Raji (cell line): Measurements from ENCODE around the gene FZD10.

Experiments used
- POLR2A ChIP-seq: IDR thresholded peaks from 2 replicates; pipeline ENCODE4 v1.6.1; 2011; ENCODE audit warnings: low read depth, low read length, control low read depth; ENCODE audit not compliant: insufficient read depth

FZD10 gene

DNA sequence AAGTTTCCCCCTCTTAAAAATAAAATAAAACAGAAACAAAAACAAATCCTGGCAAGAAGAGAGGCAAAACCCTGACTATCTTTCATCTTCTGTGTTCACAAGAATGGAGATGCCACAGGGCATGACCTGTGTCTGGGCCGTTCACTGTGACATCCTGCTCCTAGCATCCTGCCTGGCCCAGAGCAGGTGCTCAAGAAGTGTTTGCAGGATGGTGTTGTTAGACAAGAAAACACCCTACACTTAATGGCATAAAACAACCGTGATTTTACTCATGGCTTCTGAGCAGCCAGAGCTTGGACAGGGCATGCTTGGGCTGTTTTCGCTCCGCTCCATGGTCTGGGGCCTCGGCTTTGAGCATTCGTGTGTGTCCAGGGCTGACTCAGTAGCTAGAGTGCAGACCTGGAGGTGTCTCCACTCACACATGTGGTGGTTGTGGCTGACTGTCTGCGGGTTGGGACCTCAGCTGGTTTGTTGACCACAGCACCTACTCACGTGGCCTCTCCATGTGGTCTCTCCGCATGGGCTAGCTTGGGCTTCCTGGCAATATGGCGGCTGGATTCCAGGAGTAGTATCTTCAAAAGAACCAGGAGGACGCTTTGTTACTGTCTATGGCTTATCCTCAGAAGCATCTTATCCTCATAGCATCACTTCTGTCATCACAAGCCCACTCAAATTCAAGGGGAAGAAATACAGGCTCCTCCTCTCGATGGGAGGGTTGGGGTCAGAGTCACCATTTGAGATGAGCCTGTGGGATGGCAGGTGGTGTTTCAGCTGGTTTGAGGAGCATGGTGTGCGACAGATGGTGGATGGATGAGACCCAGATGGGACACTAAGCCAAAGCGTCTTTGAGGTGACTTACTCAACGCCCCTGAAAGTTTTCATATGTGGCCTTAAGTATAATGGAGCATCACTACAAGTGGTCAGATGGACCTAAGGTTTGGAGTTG is 33.2 kb upstream of the FZD10 start:
- TF ChIP-seq POLR2A: no peak

DNA sequence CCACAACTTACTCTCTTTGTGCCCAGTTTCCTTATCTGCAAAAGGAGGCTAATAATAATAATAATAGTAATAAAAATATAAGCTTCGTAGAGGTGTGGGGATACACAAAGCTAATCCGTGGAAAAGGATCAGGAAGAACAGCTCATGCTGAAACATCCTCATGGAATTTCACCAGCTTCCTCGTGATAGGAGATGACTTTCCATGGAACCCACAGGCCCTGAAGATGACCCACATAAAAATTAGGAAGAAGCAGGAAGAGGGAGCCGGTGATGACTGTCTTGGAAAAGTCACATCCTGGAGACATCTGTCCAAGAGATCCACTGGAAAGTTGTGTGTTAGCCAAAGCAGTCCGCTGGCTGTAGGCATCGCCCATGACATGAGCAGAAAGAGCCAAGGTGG is 31.9 kb upstream of the FZD10 start:
- TF ChIP-seq POLR2A: no peak

DNA sequence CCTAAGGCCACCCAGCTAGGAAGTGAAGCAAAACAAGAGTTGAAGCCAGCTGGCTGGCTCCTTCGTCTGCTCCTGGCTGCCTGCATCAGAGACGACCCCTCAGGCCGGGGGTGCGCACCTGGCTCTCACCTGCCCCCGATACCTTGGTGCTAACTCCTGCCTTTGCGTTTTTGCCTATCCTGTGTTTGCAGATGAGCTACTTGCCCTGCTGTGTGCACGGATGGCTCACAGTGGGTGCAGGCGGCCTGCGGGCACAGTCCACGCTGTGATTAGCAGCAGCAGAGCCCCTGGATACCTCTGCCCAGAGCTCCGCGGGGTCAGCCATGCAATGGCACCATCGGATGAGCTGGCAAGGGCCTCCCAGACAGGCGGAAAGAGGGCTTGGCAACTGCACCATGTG is 31.2 kb upstream of the FZD10 start:
- TF ChIP-seq POLR2A: no peak

DNA sequence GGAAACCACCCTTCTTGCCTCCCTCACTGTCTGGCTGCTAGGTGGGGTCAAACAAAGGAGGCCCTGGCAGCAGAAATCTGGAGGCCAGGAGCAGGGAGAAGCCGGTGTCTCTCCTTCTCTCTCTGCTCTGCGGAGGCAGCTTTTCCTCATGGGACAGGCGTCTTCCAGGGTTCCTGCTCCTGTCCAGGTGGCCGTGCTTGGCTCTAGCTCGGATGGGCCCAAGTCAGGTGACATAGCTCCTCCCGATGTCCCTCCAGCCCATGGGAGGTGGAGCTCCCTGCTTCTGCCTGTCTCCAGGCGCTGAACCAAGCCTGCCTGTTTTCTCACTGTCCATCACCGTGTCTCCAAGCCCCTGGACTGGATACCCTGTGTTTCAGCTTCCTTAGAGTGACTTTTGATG is 30.5 kb upstream of the FZD10 start:
- no peak for TF ChIP-seq POLR2A

DNA sequence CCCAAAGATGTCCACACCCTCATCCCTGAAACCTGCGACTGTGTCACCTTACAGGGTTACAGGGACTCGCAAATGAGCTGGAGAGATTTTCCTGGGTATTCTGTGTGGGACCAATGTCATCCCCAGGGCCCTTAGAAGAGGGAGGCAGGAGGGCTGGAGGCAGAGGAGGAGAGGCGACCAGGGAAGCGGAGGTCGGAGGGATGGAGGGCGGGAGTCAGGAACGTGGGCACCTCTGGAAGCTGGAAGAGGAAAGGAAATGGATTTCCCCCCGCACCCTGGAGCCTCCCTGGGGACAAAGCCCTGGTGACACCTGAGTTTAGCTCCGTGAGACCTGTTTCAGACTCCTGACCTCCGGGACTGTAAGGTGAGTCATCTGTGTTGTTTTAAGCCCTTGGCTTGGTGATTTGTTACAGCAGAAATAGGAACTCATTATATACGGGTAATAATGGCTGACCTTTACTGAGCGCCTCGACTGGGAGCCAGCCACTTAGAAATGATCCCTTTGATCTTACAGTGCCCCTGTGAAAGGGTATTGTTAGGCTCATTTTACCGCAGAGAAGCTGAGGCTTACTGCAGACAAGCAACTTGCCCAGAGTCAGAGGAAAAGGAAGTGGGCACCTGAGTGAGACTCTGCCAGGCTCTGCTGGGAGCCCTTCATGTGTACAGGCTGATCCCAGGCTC is 29.3 kb upstream of the FZD10 start:
- no peak for TF ChIP-seq POLR2A

DNA sequence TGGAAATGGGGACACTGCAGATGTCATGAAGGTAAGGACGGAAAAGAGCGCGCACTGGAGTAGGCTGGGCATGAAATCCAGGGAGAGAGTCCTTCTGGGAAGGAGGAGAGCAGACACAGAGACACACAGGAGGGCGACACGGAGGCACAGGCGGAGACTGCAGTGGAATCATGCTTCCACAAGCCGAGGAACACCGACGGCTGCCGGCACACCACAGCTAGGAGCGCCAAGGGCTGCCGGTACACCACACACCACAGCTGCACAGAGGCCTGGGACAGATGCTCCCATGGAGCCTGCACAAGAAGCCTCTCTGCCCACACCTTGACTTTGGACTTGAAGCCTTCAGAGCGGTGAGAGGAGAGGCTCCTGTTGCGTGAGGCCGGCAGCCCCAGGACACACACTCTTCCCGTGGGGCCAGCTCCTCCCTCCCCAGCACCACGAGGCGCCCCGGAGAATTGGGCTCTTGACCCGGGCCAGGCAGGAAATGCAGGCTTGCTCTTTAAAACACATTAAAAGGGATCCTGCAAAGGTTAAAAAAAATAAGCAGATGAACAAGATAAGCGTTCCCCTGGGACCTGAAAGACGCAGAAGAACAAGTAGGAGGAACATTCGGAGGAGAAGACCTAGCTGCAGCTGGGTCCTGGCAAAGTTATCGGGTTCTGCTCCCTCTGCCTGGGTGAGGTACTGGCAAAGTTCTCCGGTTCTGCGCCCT is 28.3 kb upstream of the FZD10 start:
- no peak for TF ChIP-seq POLR2A

DNA sequence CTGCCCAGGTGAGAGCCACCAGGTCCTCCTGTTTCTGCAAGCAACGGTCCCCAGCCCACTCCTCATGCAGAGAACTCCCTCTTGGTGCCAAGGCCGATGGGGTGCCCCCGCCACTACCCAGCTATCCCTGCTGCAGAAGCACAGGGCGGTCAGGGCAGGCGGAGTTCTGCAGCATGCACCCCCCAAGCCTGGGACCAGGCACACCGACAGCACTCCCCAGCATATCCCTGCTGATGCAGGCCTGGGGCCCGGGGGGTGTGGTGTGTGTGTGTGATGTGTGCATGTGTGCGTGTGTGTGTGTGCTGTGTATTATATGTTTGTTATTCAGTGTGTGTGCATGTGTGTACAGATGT is 27.7 kb upstream of the FZD10 start:
- no peak for TF ChIP-seq POLR2A

DNA sequence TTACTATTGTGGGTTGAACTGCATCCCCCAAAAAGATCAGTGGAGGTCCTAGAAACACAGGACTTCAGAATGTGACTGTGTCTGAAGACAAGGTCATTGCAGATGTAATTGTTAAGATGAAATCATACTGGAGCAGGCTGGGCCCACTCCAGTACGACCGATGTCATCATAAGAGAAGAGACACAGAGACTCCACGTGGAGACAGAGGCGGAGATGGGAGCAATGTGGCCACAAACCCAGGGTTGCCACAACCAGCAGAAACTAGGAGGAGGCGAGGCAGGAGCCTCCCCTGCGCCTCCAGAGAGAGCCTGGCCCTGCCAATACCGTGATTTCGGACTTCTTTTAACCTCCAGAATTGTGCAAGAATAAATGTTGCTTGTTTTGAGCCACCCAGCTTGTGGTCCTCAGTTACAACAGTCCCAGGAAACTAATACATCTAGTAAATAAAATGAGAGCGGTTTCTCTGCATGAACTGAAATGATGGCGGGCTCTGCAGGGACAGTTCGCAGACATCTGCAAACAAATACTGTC is 25.7 kb upstream of the FZD10 start:
- no peak for TF ChIP-seq POLR2A

DNA sequence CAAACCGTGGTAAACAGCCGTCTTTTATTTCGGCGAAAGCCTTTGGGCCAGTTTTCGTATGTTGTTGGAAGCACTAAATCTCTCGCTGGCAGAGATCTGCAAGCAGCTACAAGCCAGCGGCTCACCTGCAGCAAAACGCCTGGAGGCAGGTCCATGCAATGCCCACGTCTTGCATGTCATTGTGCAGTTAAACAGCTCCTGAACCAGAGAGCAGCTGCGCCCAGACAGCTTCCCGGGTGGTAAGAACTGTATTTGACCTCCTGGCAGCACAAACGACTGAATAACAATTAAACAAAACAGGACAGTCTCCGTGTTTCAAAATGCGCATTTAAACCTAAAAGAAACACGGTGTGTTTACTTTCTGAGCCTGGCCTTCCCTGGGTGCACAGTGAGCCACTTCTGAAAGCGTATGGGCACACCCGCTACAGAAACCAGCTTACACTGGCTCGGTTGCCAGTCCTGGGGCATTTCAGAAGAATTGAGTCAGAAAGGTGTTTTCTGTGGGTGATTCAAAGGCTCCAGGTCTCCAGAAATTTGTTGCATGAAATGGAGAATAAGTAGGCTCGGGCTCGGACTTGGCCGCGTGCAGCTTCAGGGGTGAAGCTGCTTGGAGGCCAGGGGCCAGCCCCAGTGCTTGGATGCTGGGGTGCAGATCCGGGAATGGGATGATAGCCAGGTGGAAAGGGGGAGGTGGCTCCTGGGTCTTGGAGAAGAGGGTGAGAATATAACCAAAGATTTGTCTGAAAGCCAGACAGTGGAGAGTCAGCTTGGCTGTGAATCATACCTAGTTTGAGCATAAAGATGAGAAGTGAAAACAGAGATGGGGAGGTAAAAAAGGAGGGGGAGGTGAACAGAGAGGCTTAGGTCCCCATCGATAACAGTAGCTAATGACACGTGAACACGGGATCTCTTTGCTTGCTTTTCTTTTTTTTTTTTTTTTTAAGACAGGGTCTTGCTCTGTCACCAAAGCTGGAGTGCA is 24.9 kb upstream of the FZD10 start:
- no peak for TF ChIP-seq POLR2A

DNA sequence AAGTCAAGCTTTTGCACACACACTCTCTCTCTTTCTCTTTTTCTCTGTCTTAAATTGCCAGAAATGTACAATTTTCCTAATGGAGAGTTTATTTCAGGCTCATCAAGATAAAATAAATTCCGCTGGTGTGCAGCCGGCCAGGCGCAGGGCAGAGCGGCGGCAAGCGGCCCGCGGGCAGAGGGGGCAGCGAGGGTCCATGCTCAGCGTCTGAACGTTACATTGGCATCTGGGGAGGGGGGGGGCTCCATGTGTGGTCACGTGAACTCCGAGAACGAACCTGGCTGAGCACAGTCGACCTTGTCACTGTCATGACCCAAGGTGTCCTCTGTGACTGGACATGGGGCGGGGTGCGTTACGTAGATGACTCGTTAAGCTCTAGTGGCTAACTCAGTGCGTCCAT is 23.8 kb upstream of the FZD10 start:
- no peak for TF ChIP-seq POLR2A

DNA sequence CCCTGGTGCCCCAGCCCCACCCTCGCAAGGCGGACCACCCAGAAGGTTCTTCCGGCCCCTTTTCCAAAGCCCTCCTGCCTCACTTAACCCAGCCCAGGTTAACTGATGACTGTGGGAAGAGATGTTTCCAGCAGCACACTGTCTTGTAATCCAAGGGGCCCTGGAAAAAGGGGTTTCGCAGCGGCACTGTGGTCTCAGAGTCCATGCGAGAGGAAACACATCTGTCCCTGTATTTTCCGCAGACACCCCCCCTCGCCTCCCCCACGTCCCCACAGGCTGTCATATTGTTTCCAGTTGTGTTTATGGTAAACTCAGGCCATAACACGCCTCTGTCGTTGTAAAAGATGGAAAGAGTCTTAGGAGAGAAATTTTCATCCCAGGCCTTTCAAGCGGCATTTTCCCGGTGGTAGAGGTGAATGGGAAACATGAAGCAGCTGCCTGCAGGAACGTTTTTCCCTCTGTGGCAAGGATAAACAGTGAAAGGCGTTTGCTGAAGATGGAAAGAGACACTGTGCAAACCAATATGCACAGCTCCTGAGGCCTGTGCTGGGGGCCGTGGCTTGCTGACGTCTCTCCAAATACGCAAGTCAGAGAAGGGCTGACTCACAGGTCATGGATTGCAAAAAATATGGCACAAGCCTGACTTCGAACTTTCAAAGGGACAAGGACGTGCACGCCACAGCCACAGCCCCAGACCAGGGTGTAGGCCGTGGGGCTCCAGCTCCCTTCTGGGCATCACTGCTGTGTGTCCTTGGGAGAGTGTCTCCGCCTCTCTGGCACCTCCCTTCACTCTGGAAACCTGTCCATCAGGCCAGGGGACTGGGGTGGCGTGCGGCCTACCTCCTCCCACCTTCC is 22.5 kb upstream of the FZD10 start:
- TF ChIP-seq POLR2A: no peak

DNA sequence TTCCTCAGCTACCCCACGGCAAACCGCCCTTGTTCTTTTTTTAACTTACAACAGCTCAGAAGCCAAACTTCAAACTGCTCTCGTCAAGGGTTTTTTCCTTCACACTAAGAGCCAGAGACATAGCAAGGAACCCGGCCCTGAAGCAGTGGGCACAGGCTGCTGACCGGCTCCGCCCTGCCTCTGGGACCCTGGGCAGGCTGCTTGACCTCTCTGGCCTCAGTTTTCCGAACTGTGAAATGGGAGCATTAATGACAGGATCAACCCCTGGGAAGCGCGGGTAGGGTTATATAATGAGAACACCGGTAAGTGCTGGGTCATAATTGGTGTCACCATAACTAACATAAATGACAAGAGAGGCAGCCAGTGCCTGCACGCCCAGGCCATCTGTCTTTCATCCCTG is 21.2 kb upstream of the FZD10 start:
- TF ChIP-seq POLR2A: no peak

DNA sequence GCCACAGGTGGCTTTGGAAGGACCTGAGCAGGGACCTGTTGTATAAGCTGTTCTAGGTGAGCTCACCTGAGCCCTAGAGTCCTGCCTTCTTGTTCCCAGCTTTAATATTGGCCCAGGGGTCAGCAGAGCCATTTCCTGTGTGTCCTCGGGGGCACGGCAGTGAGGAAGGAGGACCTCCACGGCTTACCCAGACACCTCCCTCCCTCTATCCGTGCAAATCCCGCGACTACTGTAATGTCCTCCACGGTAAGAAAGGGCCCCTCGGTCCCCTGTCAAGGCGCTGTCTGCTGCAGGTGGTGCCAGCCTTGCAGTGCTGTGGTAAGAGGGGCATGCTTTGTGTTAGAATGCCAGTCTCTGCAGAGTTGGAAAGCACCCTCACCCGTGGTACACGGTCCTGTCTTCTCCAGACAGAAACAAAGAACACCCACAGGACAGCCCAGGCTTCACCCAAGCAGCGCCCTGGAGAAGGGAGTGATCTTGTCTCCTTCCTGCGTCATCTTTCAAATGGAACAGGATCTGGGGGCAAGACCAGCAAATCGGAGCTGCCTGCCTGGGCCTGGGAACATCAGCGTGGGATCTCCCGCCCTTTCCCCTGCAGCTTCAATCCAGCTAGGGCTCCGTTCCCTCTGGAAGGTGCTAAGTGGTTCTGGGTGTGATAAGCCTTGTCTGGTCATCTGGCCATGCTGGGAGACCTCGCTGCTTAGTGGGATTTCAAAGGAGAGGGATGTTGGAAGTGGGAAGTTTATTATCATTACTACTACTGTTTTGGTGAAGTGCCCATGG is 20.2 kb upstream of the FZD10 start:
- no peak for TF ChIP-seq POLR2A
